HFFc6 (cell line): ENCODE data around the gene SLC45A1. TPM values are rescaled to one million over a fixed set of nuclear protein-coding genes. Genes with fewer than 3 reads are reported as not detected.

Experiments used
- DNase-seq: peaks from one replicate; pipeline ENCODE4 v3.0.0-alpha.2; 2018
- H3K27ac Mint-ChIP-seq: 2 replicates; pipeline ENCODE4 v1.8.0; 2020; ENCODE audit warnings: mild to moderate bottlenecking, mixed read lengths
- H3K27me3 Mint-ChIP-seq: 2 replicates; pipeline ENCODE4 v1.8.0; 2021; ENCODE audit warnings: mild to moderate bottlenecking, moderate library complexity, mixed read lengths; ENCODE audit not compliant: insufficient read depth
- H3K36me3 Mint-ChIP-seq: 2 replicates; pipeline ENCODE4 v1.8.0; 2021; ENCODE audit warnings: low read depth, mixed read lengths
- H3K4me1 Mint-ChIP-seq: 2 replicates; pipeline ENCODE4 v1.8.0; 2020; ENCODE audit warnings: low read depth, mixed read lengths
- H3K4me3 Mint-ChIP-seq: 2 replicates; pipeline ENCODE4 v1.8.0; 2020; ENCODE audit warnings: mild to moderate bottlenecking, moderate library complexity, mixed read lengths
- H3K9me3 Mint-ChIP-seq: 2 replicates; pipeline ENCODE4 v1.8.0; 2020; ENCODE audit warnings: mild to moderate bottlenecking, mixed read lengths
- total RNA-seq, 6 experiments: library from RNA; stranded (reverse); fragmentation: NEBNext Ultra II Directional; extraction: Animal tissue kit (Norgen Biotek cat#: 25700); gene quantifications; 2 replicates in 1 of 6; 3 replicates in 5 of 6; pipeline ENCODE4 v1.2.3, GENCODE V29; 2021
- TF ChIP-seq, protein P1 (sequence below): fragments of 200-600 bp; sonication (generic); IDR thresholded peaks from 2 replicates; pipeline ENCODE4 v1.5.0; 2021; ENCODE audit warnings: antibody characterized with exemption, mild to moderate bottlenecking

The SLC45A1 gene
- total RNA-seq, 6 experiments from 2014 or later = 1.3 to 2.0 (median 1.6) TPM

DNA sequence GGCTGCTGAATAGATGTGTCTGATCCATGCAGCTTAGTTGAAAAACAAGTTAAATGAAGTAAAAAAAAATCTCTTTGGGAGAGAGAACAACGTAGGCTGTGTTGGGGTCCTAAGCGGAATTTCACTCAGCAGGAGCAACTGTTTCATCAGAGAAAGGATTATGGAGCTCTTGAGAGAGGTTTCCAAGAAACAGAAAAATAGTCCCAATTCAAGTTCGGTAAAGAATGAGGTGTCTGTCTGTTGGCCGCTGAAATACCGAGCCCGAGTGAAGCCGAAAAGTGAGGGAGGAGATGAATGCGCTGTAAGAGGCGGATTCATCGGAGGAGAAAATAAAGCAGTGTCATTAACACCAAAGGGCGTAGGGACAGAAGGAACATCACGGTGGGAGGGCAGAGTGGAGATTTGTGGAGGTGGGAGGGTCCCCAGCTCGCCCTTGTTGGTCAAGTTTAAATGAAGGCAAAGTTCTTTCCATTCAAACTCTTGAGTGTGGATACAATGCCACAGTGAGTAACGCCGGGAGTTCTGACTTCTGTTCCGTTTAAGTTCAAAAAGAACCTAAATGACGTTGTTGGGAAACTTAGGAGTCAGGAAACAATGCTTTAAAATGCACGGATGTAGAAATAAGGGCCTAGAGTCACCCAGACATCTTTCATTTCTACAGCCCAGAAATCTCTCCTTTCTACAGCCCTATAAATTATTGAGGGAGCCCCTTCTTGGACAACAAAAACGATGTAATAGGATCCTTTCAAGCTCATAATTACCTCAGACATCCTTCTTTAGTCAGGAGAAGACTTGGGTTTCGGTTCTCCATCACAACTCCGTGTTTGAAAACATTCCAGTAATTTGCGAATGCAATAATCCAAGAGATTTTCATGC, 15.6 kb upstream of the SLC45A1 start:
- peak overlapping the region; percentile 55; the same call in 1 of the 2 replicates for H3K4me3 Mint-ChIP-seq
- H3K9me3 Mint-ChIP-seq = no peaks in the 10 kb centered on the region
- H3K36me3 Mint-ChIP-seq = no peaks in the 10 kb centered on the region
- H3K27ac Mint-ChIP-seq = peak overlapping the region; percentile 2; the same call in 1 of the 2 replicates
- TF ChIP-seq, protein P1, sequence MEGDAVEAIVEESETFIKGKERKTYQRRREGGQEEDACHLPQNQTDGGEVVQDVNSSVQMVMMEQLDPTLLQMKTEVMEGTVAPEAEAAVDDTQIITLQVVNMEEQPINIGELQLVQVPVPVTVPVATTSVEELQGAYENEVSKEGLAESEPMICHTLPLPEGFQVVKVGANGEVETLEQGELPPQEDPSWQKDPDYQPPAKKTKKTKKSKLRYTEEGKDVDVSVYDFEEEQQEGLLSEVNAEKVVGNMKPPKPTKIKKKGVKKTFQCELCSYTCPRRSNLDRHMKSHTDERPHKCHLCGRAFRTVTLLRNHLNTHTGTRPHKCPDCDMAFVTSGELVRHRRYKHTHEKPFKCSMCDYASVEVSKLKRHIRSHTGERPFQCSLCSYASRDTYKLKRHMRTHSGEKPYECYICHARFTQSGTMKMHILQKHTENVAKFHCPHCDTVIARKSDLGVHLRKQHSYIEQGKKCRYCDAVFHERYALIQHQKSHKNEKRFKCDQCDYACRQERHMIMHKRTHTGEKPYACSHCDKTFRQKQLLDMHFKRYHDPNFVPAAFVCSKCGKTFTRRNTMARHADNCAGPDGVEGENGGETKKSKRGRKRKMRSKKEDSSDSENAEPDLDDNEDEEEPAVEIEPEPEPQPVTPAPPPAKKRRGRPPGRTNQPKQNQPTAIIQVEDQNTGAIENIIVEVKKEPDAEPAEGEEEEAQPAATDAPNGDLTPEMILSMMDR = no peak
- no peak for DNase-seq
- peaks cover 4% of the 10 kb centered on the region; the same call in 1 of the 2 replicates for H3K27me3 Mint-ChIP-seq
- H3K4me1 Mint-ChIP-seq = peaks cover 20% of the 10 kb centered on the region

DNA sequence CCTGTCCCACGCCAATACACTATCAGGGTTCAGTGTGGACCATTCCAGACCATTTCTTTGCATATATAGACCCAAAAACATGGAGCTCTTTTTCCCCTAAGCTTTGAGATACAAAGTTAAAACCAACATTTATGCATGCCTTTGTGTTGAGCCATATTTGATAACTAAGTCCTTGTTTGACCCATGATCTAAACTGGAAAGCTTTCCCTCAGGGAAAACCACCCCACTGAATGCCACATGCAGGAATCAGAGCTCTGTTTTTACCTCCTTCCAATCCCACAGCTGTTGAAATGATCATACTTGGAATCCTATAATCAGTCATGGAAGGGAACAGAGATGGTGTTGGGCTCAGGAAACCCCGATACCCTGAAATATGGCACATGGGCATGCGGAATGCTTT, 14.8 kb upstream of the SLC45A1 start:
- peak overlapping the region; percentile 35; the same call in 1 of the 2 replicates for H3K4me3 Mint-ChIP-seq
- peaks cover 20% of the 10 kb centered on the region for H3K4me1 Mint-ChIP-seq
- H3K36me3 Mint-ChIP-seq = no peaks in the 10 kb centered on the region
- H3K27me3 Mint-ChIP-seq = peaks cover 4% of the 10 kb centered on the region; the same call in 1 of the 2 replicates
- peak; percentile 30 for DNase-seq
- no peaks in the 10 kb centered on the region for H3K9me3 Mint-ChIP-seq
- TF ChIP-seq, protein P1 = no peak
- 0 out of 2 replicates have a peak overlapping the region, but pooled peaks have one; percentile 22 for H3K27ac Mint-ChIP-seq

DNA sequence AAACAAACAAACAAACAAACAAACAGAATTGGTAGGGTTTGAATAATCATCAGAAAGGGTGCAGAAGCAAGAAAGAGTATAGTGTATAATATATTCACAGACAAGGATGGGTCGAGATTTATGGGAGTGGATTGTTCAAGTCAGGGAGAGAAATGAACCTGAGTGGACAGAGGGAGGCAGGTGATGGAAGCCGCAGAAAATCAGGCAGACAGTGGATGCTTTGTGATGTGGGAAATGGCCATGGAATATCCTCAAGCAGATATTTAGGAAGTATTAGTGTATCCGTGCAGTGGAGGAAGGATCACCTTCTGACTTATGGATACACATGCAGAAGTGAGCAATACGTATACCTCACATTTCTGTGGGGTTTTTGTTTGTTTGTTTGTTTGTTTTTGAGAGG, 14.0 kb upstream of the SLC45A1 start:
- H3K36me3 Mint-ChIP-seq = no peaks in the 10 kb centered on the region
- H3K4me3 Mint-ChIP-seq = no peak overlapping the region
- TF ChIP-seq, protein P1 = no peak
- H3K27ac Mint-ChIP-seq = no peak overlapping the region
- no peak for DNase-seq
- H3K27me3 Mint-ChIP-seq = peaks cover 7% of the 10 kb centered on the region
- H3K4me1 Mint-ChIP-seq = peaks cover 20% of the 10 kb centered on the region
- H3K9me3 Mint-ChIP-seq = no peaks in the 10 kb centered on the region

DNA sequence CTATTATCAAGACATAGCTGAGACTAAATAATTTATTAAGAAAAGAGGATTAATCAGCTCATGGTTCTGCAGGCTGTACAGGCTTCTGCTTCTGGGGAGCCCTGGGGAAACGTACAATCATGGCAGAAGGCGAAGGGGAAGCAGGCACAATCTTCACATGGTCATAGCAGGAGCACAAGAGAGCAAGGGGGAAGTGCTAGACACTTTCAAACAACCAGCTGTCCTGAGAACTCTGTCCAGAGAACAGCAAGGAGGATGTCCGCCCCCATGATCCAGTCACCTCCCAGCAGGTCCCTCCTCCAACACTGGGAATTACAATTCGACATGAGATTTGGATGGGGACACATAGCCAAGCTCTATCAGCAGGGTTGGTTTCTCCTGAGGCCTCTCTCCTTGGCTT, 10.3 kb upstream of the SLC45A1 start:
- TF ChIP-seq, protein P1 = no peak
- DNase-seq = no peak
- peaks cover 6% of the 10 kb centered on the region for H3K27me3 Mint-ChIP-seq
- 0 out of 2 replicates have a peak, but pooled peaks cover 7% of the 10 kb centered on the region for H3K36me3 Mint-ChIP-seq
- H3K4me3 Mint-ChIP-seq = no peak overlapping the region
- peaks cover 12% of the 10 kb centered on the region for H3K4me1 Mint-ChIP-seq
- no peaks in the 10 kb centered on the region for H3K9me3 Mint-ChIP-seq
- H3K27ac Mint-ChIP-seq = no peak overlapping the region

DNA sequence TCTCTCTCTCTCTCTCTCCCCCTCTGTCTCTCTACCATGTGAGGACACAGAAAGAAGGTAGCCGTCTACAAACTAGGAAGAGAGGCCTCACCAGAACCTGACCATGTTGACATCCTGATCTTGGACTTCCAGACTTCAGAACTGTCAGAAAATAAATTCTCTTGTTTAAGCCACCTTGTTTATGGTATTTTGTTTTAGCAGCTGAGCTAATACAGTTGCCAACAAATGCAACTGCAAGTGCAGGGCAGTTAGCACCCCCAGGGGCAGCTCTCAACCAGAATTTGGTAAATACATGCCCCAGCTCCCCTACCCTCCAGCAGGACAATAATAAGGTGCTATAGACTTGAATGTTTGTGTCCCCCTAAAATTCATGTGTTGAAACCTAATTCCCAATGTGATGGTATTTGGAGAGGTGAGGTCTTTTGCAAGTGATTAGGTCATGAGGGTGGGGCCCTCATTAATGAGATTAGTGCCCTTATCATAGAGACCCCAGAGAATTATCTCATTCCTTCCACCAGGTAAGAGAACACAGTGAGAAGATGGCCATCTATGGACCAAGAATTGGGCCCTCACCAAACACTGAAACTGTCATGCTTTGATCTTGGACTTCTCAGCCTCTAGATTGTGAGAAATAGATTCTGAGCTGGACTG, 6.7 kb upstream of the SLC45A1 start:
- Mint-ChIP-seq H3K27me3 (peaks cover 6% of the 10 kb centered on the region), H3K9me3 (no peaks in the 10 kb centered on the region), H3K27ac (no peak overlapping the region), H3K4me3 (no peak overlapping the region), H3K36me3 (0 out of 2 replicates have a peak, but pooled peaks cover 7% of the 10 kb centered on the region), H3K4me1 (peaks cover 14% of the 10 kb centered on the region)
- DNase-seq = no peak
- TF ChIP-seq, protein P1 = no peak
